Measurements from ENCODE around the gene EML1. TPM values are rescaled to one million over a fixed set of nuclear protein-coding genes. Genes with fewer than 3 reads are reported as not detected.
A peak's percentile ranks its signal among the peaks of the same experiment; 100 is the strongest.
"Not testable (repeated sequence)": the region's sequence is repeated elsewhere in the genome, so short reads cannot be mapped to it uniquely, and the experiment has no call there.

EML1 gene
- total and polyA plus RNA-seq, 2 experiments from 2014 or later, result 22.9 to 31.9 TPM

GRCh38 chr14:99758121-99758821 is 34.9 kb upstream of the EML1 start:
- peak; percentile 44 for DNase-seq (ENCODE audit: low spot score)
- no peak overlapping the region for H3K27ac ChIP-seq
- H4K20me1 ChIP-seq (ENCODE audit: insufficient read depth, poor library complexity, severe bottlenecking), result no peaks in the 10 kb centered on the region
- 68% methylated on average over 11 of the region's 11 CpGs for WGBS (ENCODE audit: low lambda C conversion rate, missing lambda C conversion rate)
- no peaks in the 10 kb centered on the region for H3K36me3 ChIP-seq (replicated peaks; ENCODE audit: insufficient read depth, low read depth)
- no peaks in the 10 kb centered on the region for H3K9me2 ChIP-seq (replicated peaks; ENCODE audit: insufficient read depth)
- no peaks in the 10 kb centered on the region for H3K79me2 ChIP-seq
- no peak overlapping the region for H3K4me2 ChIP-seq
- H3K9me3 ChIP-seq (ENCODE audit: low read depth), result no peaks in the 10 kb centered on the region
- no peak overlapping the region for H2AFZ ChIP-seq
- TF ChIP-seq EZH2 (IDR thresholded peaks at IDR 0.05; ENCODE audit: borderline replicate concordance), result no peak
- no peaks in the 10 kb centered on the region for H3K27me3 ChIP-seq
- H3K4me3 ChIP-seq, result no peak overlapping the region
- no peaks in the 10 kb centered on the region for H3K4me1 ChIP-seq (ENCODE audit: insufficient read depth)

- no peaks in the 10 kb centered on the region for H4K20me1 ChIP-seq (ENCODE audit: insufficient read depth, poor library complexity, severe bottlenecking)
- no peak overlapping the region for H3K4me2 ChIP-seq
- no peaks in the 10 kb centered on the region for H3K9me3 ChIP-seq (ENCODE audit: low read depth)
- TF ChIP-seq EZH2 (IDR thresholded peaks at IDR 0.05; ENCODE audit: borderline replicate concordance), result no peak
- no peak for TF ChIP-seq CTCF (IDR thresholded peaks at IDR 0.05; ENCODE audit: poor library complexity)
- no peak for TF ChIP-seq EZH2phosphoT487 (IDR thresholded peaks at IDR 0.05; ENCODE audit: low read depth, severe bottlenecking, unreplicated experiment)
- 77% methylated on average over 7 of the region's 7 CpGs for WGBS (ENCODE audit: low lambda C conversion rate, missing lambda C conversion rate)
- no peak overlapping the region for H3K27ac ChIP-seq
- no peak overlapping the region for H3K4me3 ChIP-seq
- no peaks in the 10 kb centered on the region for H3K27me3 ChIP-seq
- H3K79me2 ChIP-seq, result no peaks in the 10 kb centered on the region
- no peaks in the 10 kb centered on the region for H3K4me1 ChIP-seq (ENCODE audit: insufficient read depth)
- no peak for DNase-seq (ENCODE audit: low spot score)
- H3K36me3 ChIP-seq (replicated peaks; ENCODE audit: insufficient read depth, low read depth), result no peaks in the 10 kb centered on the region
- no peak overlapping the region for H2AFZ ChIP-seq
- H3K9me2 ChIP-seq (replicated peaks; ENCODE audit: insufficient read depth), result no peaks in the 10 kb centered on the region
Measured at GRCh38 chr14:99758872-99759545, 34.2 kb upstream of the EML1 start.

GRCh38 chr14:99759546-99759925 is 33.7 kb upstream of the EML1 start:
- Histone ChIP-seq H3K27me3 (no peaks in the 10 kb centered on the region), H3K36me3 (replicated peaks; ENCODE audit: insufficient read depth, low read depth) (no peaks in the 10 kb centered on the region), H3K4me3 (no peak overlapping the region), H4K20me1 (ENCODE audit: insufficient read depth, poor library complexity, severe bottlenecking) (no peaks in the 10 kb centered on the region), H3K79me2 (no peaks in the 10 kb centered on the region), H3K4me1 (ENCODE audit: insufficient read depth) (no peaks in the 10 kb centered on the region), H2AFZ (no peak overlapping the region), H3K27ac (no peak overlapping the region), H3K4me2 (no peak overlapping the region), H3K9me3 (ENCODE audit: low read depth) (no peaks in the 10 kb centered on the region), H3K9me2 (replicated peaks; ENCODE audit: insufficient read depth) (no peaks in the 10 kb centered on the region)
- no peak for DNase-seq (ENCODE audit: low spot score)
- no peak for TF ChIP-seq CTCF (IDR thresholded peaks at IDR 0.05; ENCODE audit: poor library complexity)
- no peak for TF ChIP-seq EZH2phosphoT487 (IDR thresholded peaks at IDR 0.05; ENCODE audit: low read depth, severe bottlenecking, unreplicated experiment)
- no peak for TF ChIP-seq EZH2 (IDR thresholded peaks at IDR 0.05; ENCODE audit: borderline replicate concordance)
- WGBS (ENCODE audit: low lambda C conversion rate, missing lambda C conversion rate), result 88% methylated on average over 9 of the region's 9 CpGs

- no peaks in the 10 kb centered on the region for H3K9me2 ChIP-seq (replicated peaks; ENCODE audit: insufficient read depth)
- DNase-seq (ENCODE audit: low spot score), result no peak
- H3K36me3 ChIP-seq (replicated peaks; ENCODE audit: insufficient read depth, low read depth), result no peaks in the 10 kb centered on the region
- H3K79me2 ChIP-seq, result no peaks in the 10 kb centered on the region
- no peaks in the 10 kb centered on the region for H3K4me1 ChIP-seq (ENCODE audit: insufficient read depth)
- no peak overlapping the region for H2AFZ ChIP-seq
- no peaks in the 10 kb centered on the region for H3K9me3 ChIP-seq (ENCODE audit: low read depth)
- H3K27ac ChIP-seq, result no peak overlapping the region
- no peaks in the 10 kb centered on the region for H4K20me1 ChIP-seq (ENCODE audit: insufficient read depth, poor library complexity, severe bottlenecking)
- no peak for TF ChIP-seq CTCF (IDR thresholded peaks at IDR 0.05; ENCODE audit: poor library complexity)
- TF ChIP-seq EZH2 (IDR thresholded peaks at IDR 0.05; ENCODE audit: borderline replicate concordance), result no peak
- no peak for TF ChIP-seq EZH2phosphoT487 (IDR thresholded peaks at IDR 0.05; ENCODE audit: low read depth, severe bottlenecking, unreplicated experiment)
- WGBS (ENCODE audit: low lambda C conversion rate, missing lambda C conversion rate), result 87% methylated on average over 5 of the region's 5 CpGs
- no peaks in the 10 kb centered on the region for H3K27me3 ChIP-seq
- H3K4me2 ChIP-seq, result no peak overlapping the region
- H3K4me3 ChIP-seq, result no peak overlapping the region
Measured at GRCh38 chr14:99760817-99761216, 32.4 kb upstream of the EML1 start.

GRCh38 chr14:99762911-99763310 is 30.3 kb upstream of the EML1 start:
- not testable (repeated sequence) for H3K9me2 ChIP-seq (replicated peaks; ENCODE audit: insufficient read depth); H3K4me3 ChIP-seq; H4K20me1 ChIP-seq (ENCODE audit: insufficient read depth, poor library complexity, severe bottlenecking); H3K4me2 ChIP-seq; H3K79me2 ChIP-seq; DNase-seq (ENCODE audit: low spot score); H3K4me1 ChIP-seq (ENCODE audit: insufficient read depth); H3K27ac ChIP-seq; H2AFZ ChIP-seq; H3K27me3 ChIP-seq; H3K9me3 ChIP-seq (ENCODE audit: low read depth); H3K36me3 ChIP-seq (replicated peaks; ENCODE audit: insufficient read depth, low read depth)
- 87% methylated on average over 4 of the region's 4 CpGs for WGBS (ENCODE audit: low lambda C conversion rate, missing lambda C conversion rate)

Data from hepatocyte (in vitro differentiated cells).